Putamen (tissue), 1 donor: Measurements from ENCODE around the gene PSME3IP1.
"Not testable (repeated sequence)": the region's sequence is repeated elsewhere in the genome, so short reads cannot be mapped to it uniquely, and the experiment has no call there.

ENCODE experiments used
- DNase-seq: peaks from one replicate; pipeline ENCODE4 v3.0.0-alpha.2; 2016; ENCODE audit warnings: low spot score

PSME3IP1 gene

GRCh38 chr16:57196753-57197152 lies 10.9 kb upstream of the PSME3IP1 start:
- DNase-seq = no peak

GRCh38 chr16:57196286-57196685 lies 10.4 kb upstream of the PSME3IP1 start:
- DNase-seq = peak; percentile 38

DNA sequence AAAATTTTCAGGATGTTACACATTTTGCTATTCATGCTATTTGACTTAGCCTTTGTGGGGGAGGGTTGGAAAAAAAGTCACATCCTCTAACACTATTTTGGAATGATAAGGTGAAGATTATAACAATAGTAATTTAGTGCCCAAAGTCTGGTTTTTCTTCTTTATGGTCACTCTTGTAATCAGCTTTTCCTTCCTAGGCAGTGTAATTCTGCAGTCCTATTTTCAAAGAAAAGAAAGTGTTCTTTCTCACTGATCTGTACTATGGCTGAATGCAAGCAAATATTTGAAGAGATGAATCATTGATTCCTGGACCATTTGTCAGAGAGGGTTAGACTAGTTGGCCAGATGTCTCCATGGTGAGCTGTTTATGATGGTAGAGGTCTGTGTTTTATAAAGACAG lies 8.7 kb upstream of the PSME3IP1 start:
- DNase-seq = no peak

DNA sequence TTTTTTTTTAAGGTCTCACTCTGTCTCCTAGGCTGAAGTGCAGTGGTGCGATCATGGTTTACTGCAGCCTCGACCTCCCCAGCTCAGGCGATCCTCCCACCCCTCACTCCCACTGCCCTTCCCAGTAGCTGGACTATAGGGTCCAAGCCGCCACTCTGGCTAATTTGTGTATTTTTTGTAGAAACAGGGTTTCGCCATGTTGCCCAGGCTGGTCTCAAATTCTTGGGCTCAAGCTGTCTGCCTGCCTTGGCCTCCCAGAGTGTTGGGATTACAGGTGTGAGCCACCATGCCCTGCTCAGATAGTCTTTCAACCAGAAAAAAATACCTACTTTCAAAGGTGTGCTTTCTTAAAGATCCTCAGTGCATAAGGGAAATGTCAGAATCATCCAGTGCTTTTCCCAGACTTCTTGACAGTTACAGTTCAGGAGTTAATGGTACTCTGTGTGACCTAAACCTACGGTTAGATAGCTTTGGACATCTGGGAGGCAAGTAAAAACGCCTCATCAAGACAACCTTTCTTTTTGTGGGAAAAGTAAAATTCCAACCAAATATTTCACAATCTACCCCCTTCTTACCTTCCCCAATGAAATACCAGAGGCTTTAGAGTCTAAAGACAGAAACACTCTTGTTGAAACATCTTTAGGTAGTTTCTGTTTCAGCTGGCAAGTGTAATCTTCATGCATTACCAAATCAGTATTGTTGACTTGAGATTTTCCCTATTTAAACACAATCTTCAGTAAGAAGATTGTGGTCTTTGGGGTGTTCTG lies 7.1 kb upstream of the PSME3IP1 start:
- no peak for DNase-seq

DNA sequence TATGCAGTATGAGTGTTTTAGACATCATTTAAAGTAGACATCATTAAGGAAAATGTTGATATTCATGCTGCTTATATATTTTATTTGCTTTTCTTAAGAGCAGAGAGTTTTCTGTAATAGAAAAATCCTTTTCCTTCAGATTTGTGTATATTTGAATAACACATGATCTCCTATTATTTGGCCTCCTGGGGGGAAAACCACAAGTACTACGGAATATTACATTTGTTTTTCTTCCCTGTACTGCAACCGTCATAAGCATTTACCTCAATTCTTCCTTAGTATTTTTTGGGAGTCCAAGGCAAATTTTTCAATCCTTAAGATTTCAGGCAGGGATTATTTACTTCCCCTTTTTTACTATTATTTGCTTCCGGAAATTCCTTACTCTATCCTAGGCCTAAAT lies 6.3 kb upstream of the PSME3IP1 start:
- no peak for DNase-seq

DNA sequence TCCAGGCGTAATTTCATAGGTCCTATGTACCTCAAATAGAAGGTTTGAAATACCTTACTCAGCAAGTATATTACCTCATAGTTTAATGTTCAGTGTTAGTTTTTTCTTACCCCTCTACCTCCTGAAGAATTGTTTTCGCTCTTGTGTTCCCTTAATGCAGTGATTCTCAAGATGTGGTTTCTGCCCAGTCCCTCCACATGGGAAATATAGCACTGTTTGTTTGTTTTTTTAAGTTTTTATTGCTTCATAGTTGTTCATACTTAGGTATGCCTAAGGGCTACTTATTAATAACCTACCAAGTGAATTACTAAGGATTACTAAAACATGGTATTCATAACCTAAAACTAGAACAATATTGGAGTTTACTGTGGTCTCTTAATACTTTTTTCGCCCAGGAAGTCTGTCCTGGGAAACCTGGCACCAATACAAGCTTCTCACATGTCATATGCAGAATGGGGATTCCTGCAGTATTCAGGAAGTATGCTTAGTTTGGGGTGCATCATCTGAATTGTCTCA lies 5.3 kb upstream of the PSME3IP1 start:
- no peak for DNase-seq

- no peak for DNase-seq
Measured at GRCh38 chr16:57190136-57190535, 4.3 kb upstream of the PSME3IP1 start.

- DNase-seq = not testable (repeated sequence)
Measured at GRCh38 chr16:57189527-57189926, 3.7 kb upstream of the PSME3IP1 start.

DNA sequence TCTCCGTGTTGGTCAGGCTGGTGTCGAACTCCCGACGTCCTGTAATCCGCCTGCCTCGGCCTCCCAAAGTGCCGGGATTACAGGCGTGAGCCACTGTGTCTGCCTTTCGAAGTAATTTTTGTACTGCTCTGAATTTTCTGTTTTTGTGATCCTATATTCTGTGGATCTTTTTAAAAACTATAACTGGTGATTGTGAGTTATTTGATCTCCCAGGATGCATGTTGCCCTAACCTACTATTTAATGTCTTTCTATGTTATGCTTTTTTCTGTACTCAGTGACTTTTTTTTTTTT lies 2.8 kb upstream of the PSME3IP1 start:
- no peak for DNase-seq

DNA sequence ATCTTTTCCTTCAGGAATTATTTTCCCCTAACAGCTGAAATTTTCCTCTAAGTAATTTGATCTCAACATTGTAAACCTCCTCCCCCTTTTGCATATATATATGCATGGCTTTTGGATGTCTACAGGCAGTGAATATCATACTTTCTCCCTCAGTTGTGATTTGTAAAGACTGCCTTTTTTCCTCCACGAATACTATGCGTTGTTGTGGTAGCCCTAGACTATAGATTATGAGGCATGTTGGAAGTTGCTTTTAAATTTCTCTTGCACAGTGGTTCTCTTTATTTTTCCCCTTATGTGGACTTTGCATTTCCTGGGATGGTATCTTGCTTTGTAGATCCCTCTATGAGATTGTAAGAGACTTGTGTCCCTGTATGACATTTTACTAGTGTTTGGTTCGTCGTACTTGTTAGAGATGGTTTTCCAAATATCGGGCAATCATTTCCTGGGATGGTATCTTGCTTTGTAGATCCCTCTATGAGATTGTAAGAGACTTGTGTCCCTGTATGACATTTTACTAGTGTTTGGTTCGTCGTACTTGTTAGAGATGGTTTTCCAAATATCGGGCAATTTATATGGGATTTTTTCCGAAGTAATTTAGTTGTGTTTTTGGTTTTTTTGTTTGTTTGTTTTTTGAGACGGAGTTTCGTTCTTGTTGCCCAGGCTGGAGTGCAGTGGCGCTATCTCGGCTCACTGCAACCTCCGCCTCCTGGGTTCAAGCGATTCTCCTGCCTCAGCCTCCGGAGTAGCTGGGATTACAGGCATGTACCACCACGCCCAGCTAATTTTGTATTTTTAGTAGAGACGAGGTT lies 2.3 kb upstream of the PSME3IP1 start:
- not testable (repeated sequence) for DNase-seq

GRCh38 chr16:57186872-57187854 lies 1.3 kb upstream of the PSME3IP1 start:
- DNase-seq = no peak

DNA sequence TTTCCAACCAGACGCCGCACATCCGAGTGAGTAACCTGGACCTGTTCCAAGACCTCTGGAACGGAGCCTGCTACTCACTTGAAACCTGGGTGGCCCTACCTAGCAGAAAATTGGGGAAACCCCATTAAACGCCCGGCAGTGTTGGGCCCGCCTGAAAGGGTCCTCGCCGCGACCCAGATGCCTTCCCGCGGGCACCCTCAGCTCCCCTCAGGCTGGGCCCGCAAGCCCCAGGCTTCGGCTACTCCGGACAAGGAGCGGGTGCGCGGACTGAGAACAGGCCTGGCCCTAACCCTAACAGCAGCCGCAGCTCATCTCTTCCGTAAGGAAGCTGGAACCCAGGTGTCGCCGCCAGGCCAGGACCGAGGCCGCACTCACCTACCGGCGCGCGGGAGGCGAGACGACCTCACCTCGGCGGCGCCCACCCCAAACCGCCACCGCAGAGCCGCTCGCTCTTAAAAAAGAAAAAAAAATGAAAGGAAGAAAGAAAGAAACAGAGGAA lies 344 bp downstream of the PSME3IP1 start:
- DNase-seq = peak; percentile 50

DNA sequence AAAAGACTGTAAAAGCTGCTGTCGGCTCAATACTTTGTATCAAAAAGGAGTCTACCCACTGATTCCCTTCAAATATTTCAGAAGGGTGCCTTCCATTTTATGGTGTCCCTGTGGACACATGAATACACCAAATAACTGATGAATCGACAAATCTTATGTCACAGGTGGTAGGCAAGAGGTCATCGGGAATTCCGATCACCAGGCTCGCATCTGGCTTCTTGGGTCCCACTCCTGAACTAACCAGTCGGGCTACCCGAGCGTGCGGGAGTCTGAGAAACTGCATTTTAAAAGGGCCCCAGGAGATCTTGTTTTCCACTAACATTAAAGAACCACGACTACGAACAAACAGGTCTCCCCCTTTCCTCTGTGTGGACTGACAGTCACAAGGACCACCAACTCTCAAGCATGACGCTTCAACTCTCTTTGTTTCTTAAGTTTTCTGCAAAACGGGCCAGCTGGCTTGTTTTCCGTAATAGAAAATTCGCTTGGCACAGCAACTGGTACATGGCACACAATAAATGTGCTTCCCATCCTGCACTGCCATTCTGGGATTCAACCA lies 873 bp downstream of the PSME3IP1 start:
- DNase-seq = no peak

GRCh38 chr16:57184113-57184512 lies 1.7 kb downstream of the PSME3IP1 start:
- no peak for DNase-seq

DNA sequence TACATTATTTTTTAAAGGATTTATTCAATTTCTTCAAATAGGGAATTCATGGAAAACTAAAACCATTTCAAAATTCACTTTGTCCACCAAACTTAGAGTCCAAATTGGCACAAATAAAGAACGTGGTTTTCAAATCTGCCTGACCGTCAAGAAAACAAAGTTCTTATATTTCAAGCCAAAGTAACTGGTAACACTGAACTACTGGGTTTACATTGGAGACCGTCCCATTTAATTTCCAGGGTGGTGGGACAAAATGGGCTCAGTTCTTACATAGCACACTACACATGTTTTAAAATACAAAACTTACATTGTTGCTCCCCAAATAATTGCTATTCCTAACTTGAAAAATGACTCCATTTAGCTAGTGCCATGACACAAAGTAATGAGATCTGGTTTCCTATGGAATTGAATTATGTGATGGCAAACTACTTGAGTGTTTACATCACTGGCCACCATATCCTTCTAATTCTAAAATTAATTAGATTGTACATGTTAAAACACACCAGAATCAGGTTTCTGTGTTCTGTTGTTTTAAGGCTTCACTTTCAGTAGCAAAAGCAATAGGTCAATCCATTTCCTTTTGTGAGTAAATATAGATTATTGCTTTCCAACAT lies 6.5 kb downstream of the PSME3IP1 start:
- no peak for DNase-seq

- no peak for DNase-seq
Measured at GRCh38 chr16:57178793-57179212, 7.0 kb downstream of the PSME3IP1 start.

GRCh38 chr16:57178196-57178595 lies 7.6 kb downstream of the PSME3IP1 start:
- no peak for DNase-seq

GRCh38 chr16:57175896-57176295 lies 9.9 kb downstream of the PSME3IP1 start:
- no peak for DNase-seq

- no peak for DNase-seq
Measured at GRCh38 chr16:57172721-57173290, 13.0 kb downstream of the PSME3IP1 start.

GRCh38 chr16:57169327-57169726 lies 16.5 kb downstream of the PSME3IP1 start:
- no peak for DNase-seq

DNA sequence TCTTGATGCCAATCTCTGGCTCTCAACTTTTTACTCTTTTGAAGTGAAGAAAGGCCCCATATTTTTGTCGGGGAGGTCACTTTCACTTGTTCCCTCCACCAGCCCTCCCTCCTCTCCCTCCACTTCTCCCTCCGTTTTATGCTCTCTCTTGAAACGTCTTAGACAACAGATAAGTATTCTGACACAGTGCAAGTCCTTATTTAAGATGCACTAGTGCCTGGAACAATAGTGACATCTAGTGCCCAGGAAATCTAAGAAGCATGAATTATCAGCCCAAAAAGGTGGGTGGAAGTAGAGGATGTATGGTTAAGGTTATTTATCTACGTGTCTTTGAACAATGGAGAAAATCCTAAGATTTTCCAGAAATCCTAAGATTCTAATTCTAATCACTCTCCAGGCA lies 17.9 kb downstream of the PSME3IP1 start:
- no peak for DNase-seq
